Gastrocnemius medialis (tissue), 4 donors: ENCODE results near the gene MEG3. TPM values are rescaled to one million over a fixed set of nuclear protein-coding genes. Genes with fewer than 3 reads are reported as not detected.

Source experiments
- ATAC-seq, 2 donors: fragments of 150-250 bp; one replicate each; pipeline ENCODE4 v1.9.1; 2016
- DNase-seq, 2 donors: peaks; one replicate each; pipeline ENCODE4 v3.0.0-alpha.2; 2019
- H3K27ac ChIP-seq, 4 donors: fragments of 200-600 bp; sonication (generic); 1 replicate in 1 of 4; 2 replicates in 3 of 4; pipeline ENCODE4 v1.5.1; 2016 to 2018; ENCODE audit warnings: mild to moderate bottlenecking in 2 of 4, moderate library complexity in 1 of 4
- H3K27me3 ChIP-seq, 3 donors: fragments of 200-600 bp; sonication (generic) in 2 of 3; 1 replicate in 1 of 3; 2 replicates in 2 of 3; pipeline versions ENCODE4 v1.5.1 to v1.6.0; 2016 to 2019; ENCODE audit warnings: mild to moderate bottlenecking in 1 of 3, moderate library complexity in 1 of 3
- H3K36me3 ChIP-seq, 2 donors: fragments of 200-600 bp; sonication (generic) in 1 of 2; one replicate each; pipeline ENCODE4 v1.5.1; 2017 to 2018
- H3K4me1 ChIP-seq, 2 donors: fragments of 200-600 bp; sonication (generic) in 1 of 2; one replicate each; pipeline ENCODE4 v1.5.1; 2016 to 2017; ENCODE audit warnings: mild to moderate bottlenecking in 2 of 2
- H3K4me3 ChIP-seq, 4 donors: fragments of 200-600 bp; sonication (generic) in 3 of 4; 1 replicate in 1 of 4; 2 replicates in 3 of 4; pipeline ENCODE4 v1.5.1; 2016 to 2019; ENCODE audit warnings: mild to moderate bottlenecking in 2 of 4
- H3K9me3 ChIP-seq, 3 donors: fragments of 200-600 bp; sonication (generic) in 2 of 3; 1 replicate in 1 of 3; 2 replicates in 2 of 3; pipeline ENCODE4 v1.5.1; 2016 to 2019
- CTCF ChIP-seq, 5 experiments: fragments of 450-650 bp in 3 of 5; fragments of 200-600 bp in 2 of 5; sonication (generic) in 2 of 5; IDR thresholded peaks in 4 of 5; conservative IDR thresholded peaks in 1 of 5; 1 replicate in 4 of 5; 2 replicates in 1 of 5; pipeline ENCODE4 v1.5.1; 2016 to 2019; ENCODE audit warnings: antibody characterized with exemption in 5 of 5, mild to moderate bottlenecking in 3 of 5, moderate library complexity in 3 of 5
- POLR2A ChIP-seq, 2 donors: fragments of 450-650 bp; IDR thresholded peaks; one replicate each; pipeline ENCODE4 v1.6.1; 2017; ENCODE audit warnings: antibody characterized with exemption in 2 of 2, mild to moderate bottlenecking in 2 of 2, moderate library complexity in 2 of 2
- in situ Hi-C, 4 donors: fragments of 200-750 bp; cut with MboI; loops; one replicate each; pipeline versions ENCODE4 v1.15.0 to v1.8.0; 2017; ENCODE audit warnings: low sequenced_read_pairs in 4 of 4
- intact Hi-C: fragments of 100-400 bp; cut with DNase I; formaldehyde crosslinking; loops from one replicate; pipeline ENCODE4 v1.15.1; 2023; ENCODE audit warnings: low total_unique reads
- total RNA-seq, 4 donors: library from RNA; depleted of rRNA; stranded (reverse); fragments of >200 nt; gene quantifications; one replicate each; pipeline versions ENCODE4 v1.1.0 to v1.2.3, GENCODE V29; 2016

Gene MEG3
- total RNA-seq, 4 donors from 2014 or later, result 2.7 to 30.7 (median 5.2) TPM

DNA sequence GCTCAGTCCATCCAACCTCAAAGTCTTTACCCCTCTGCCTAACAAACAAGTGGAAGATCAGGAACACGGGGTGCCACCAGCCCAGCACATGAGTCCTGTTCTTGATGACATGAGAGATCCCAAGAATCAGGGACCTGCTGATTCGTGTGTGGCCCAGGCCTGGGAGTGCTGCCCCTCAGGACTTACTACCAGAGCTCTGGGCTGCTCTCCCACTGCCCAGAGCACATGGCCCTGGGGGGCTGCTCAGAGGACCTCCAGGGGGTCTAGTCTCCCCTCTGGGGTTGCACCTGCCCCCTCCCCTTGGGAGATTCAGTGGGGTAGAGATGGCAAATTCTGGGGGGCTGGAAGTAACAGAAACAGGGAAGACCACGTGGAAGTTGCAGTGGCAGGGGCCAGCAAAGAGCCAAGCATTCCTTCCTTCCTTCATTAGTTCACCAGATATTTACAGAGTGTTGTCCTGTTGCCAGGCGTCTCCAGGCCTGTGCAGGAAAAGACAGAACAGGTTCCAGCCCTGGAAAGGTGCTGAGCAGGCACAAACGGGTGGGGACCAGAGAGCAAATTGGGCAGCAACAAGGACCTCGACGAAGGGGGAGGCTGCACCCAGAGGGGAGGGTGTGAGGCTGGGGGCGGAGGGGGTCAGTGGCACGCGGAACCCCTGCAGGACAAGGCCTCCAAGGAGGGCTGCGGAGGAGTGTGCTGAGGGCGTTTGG is 45.1 kb upstream of the MEG3 start:
- ATAC-seq (no peak), DNase-seq (no peak)
- Histone ChIP-seq H3K27ac (no peak overlapping the region), H3K4me1 (peaks cover 12 to 16% of the 10 kb centered on the region in 2 donors), H3K27me3 (peaks cover 0 to 2% (median 0%) of the 10 kb centered on the region in 3 donors), H3K36me3 (no peaks in the 10 kb centered on the region), H3K9me3 (no peaks in the 10 kb centered on the region), H3K4me3 (no peak overlapping the region)
- no peak for TF ChIP-seq POLR2A (IDR thresholded peaks at IDR 0.05)
- intact Hi-C loops (no loop called here), in situ Hi-C loops (no loop called here)

DNA sequence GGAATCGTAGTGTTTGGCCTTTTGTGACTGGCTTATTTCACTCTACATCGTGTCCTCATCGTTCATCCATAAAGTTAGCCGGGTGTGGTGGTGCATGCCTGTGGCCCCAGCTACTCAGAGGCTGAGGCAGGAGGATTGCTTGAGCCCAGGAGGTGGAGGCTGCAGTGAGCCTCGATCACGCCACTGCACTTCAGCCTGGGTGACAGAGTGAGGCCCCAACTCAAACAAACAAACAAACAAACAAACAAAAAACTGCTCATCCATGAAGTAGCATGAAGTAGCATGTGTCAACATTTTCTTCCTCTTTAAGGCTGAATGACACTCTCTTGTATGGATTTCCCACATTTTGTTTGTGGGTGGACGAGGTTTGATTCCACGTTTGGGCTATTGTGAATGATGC is 44.0 kb upstream of the MEG3 start:
- no peak overlapping the region for H3K4me3 ChIP-seq
- H3K9me3 ChIP-seq, result no peaks in the 10 kb centered on the region
- H3K27me3 ChIP-seq, result peaks cover 0 to 2% (median 0%) of the 10 kb centered on the region in 3 donors
- intact Hi-C loops, result no loop called here
- in situ Hi-C loops, result no loop called here
- H3K36me3 ChIP-seq, result no peaks in the 10 kb centered on the region
- DNase-seq (no peak), ATAC-seq (no peak)
- H3K4me1 ChIP-seq, result peaks cover 12 to 16% of the 10 kb centered on the region in 2 donors
- no peak overlapping the region for H3K27ac ChIP-seq
- TF ChIP-seq POLR2A (IDR thresholded peaks at IDR 0.05) (no peak), CTCF (IDR thresholded peaks at IDR 0.05 in 4 of 5, conservative IDR thresholded peaks at IDR 0.05 in 1 of 5) (no peak)

DNA sequence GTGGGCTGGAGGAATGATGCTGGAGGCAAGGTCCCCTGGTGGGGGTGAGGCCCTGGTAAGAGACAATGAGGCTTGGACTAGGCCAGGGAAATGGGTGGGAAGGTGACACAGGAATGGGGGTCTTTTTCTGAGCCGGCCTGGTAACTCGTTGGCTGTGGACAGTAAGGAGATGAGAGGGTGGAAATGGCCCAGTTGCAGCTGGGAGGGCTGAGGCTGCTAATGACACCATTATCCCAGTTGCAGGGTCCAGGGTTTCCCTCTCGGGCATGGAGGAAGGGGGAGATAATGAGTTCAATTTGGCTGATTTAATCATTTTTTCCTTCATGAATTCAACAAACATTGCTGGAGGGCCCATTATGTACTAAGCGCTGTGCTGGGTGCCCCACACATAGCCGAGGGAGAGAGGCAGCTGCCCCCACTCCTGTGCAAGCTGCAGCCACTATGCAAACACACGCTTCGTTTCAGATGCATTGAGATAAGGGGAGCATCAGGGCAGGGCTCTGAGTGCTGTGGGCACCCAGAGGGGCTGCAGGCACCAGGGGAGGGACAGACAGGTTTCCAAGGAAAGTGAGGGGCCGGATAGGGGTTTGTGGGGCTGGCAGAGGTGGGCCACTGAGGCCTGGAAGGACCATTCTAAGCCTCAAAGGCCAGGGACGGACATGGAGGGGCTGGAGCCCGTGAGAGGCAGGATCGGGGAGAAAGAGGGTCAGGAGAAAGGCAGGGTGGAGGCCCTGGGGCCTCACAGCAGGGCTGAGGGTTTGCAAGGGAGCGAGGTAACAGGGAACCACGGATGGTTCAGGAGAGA is 43.2 kb upstream of the MEG3 start:
- in situ Hi-C loops (no loop called here), intact Hi-C loops (no loop called here)
- Histone ChIP-seq H3K9me3 (no peaks in the 10 kb centered on the region), H3K27ac (no peak overlapping the region), H3K4me1 (peaks cover 7 to 9% of the 10 kb centered on the region in 2 donors), H3K27me3 (peaks cover 0 to 2% (median 0%) of the 10 kb centered on the region in 3 donors), H3K36me3 (no peaks in the 10 kb centered on the region), H3K4me3 (no peak overlapping the region)
- ATAC-seq, result no peak
- peak in 1 of 2 donors; percentile 1 for DNase-seq
- TF ChIP-seq POLR2A (IDR thresholded peaks at IDR 0.05), result no peak

DNA sequence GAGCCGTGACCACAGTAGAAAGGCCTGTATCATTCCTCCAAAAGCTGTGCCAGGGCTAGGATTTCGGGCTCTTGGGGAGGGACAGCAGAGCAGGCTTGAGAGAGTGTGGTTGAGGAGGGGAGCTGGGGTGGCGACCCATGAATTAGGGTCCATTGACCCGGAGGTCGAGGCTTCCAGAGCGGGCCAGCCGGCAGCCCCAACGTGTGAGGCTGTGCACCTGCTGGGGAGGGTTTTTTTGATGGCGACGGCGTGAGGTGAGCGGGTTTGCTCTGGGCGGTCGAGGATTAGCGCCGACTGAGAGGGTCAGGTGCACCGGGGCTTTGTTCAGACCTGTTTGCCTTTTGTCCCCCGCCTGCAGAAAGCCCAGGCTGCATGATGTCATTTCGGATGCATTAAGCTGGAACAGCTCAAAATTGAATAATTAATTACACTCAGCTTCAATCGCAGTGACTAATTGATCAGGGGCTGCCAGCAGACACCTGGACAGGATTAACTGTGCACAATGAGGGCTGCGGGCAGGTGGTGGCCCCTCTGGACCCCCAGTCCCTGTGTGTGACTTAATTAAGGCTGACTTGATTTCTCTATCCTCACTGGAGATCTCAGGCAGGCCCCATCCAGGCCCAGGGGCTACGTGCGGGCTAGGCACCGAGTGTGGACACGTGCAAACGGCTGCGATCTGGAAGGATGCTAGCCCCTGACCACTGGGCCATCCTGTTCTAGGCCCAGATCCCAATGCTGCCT is 42.1 kb upstream of the MEG3 start:
- Histone ChIP-seq H3K4me3 (no peak overlapping the region), H3K27ac (no peak overlapping the region), H3K27me3 (peaks cover 0 to 2% (median 0%) of the 10 kb centered on the region in 3 donors), H3K4me1 (peaks cover 0 to under 1% of the 10 kb centered on the region in 2 donors), H3K9me3 (no peaks in the 10 kb centered on the region), H3K36me3 (no peaks in the 10 kb centered on the region)
- no peak for TF ChIP-seq POLR2A (IDR thresholded peaks at IDR 0.05)
- TF ChIP-seq CTCF (IDR thresholded peaks at IDR 0.05 in 4 of 5, conservative IDR thresholded peaks at IDR 0.05 in 1 of 5), result no peak
- no peak for ATAC-seq
- peak in 1 of 2 donors; percentile 1 for DNase-seq
- in situ Hi-C loops (no loop called here), intact Hi-C loops (no loop called here)

DNA sequence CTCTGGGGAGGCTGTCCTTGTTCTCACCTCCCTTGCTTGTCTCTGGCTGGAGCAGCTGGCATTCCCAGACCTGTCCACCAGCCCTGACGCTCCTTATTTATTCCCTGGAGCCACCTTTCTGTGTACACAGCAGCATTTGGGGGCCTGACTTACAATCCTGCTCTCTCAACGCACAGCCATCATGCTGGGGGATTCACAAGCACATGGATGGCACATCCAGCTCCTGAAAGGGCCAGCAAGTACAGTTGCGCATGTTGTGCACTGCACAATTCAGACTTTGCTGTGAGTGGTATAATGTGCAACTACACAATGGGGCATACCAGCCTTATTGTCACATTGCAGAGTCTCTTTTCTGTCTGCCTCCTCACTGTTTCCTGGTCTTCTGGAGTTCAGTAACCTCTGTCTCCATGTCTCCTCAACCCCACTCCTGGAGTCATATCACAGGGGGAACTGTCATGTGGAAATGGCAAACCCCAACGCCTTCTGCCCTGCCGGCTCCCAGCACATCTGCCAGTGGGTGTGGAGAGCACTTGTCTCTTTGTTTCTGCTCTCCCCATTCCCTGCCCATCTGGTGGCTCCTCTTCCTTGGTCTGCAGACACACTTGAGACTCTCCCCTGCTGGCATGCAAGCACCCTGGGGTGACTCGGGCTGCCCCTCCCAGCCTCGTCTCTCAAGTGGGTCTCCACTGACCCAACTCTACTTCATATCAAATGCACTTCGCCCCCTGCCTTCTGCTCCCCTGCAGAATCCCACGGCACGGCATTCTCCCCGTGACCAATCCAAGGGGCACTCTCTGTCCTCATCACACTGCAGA is 41.2 kb upstream of the MEG3 start:
- Histone ChIP-seq H3K27ac (no peak overlapping the region), H3K27me3 (peaks cover 0 to 2% (median 0%) of the 10 kb centered on the region in 3 donors), H3K9me3 (no peaks in the 10 kb centered on the region), H3K4me3 (no peak overlapping the region), H3K4me1 (no peaks in the 10 kb centered on the region), H3K36me3 (no peaks in the 10 kb centered on the region)
- intact Hi-C loops, result no loop called here
- TF ChIP-seq CTCF (IDR thresholded peaks at IDR 0.05 in 4 of 5, conservative IDR thresholded peaks at IDR 0.05 in 1 of 5) (no peak), POLR2A (IDR thresholded peaks at IDR 0.05) (no peak)
- DNase-seq (no peak), ATAC-seq (no peak)
- in situ Hi-C loops, result no loop called here
